NCI-H2227 treated with DMSO at 0.1 percent for 48 hours (cell line): ENCODE measurements around the gene OLFM3.

Experiments used
- DNase-seq: peaks from one replicate; lab custom pipeline; 2025; lab: John Stamatoyannopoulos, UW

OLFM3 gene

DNA sequence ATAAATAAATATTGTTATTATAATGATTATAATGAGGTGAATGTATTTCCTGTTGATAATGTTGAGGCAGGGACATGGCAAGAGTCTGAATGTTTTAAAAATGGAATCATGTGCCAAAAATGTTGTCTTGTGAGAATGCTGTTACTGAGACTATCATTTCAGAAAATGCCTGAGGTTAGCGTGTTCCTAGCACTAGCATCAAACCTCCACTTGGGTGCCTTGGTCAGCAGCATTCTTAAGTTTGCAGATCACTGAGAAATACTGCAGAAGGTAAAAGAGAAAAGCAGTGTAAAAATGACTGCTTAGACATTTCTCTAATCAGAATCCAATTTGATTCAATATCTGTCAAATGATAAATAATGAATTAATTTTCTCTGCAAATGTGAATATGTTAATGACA, 50.8 kb downstream of the OLFM3 start:
- no peak for DNase-seq

DNA sequence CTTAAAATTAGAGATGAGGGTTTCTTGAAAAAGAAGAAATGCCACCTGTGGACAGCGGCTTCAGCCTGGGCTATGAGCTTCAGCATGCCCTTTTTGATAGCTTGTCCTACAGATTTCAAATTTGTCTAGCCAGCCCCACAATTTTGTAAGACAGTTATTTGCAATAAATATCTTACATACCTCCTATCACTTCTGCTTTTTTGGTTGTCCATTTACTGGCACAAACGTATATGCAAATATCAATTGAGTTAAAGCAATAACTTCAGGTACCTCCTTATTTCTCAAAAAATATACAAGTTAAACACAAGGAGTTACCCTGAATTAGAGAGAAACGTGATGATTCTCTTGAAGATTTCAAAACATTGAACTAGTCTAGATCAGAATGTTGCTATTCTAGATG, 53.5 kb downstream of the OLFM3 start:
- no peak for DNase-seq

DNA sequence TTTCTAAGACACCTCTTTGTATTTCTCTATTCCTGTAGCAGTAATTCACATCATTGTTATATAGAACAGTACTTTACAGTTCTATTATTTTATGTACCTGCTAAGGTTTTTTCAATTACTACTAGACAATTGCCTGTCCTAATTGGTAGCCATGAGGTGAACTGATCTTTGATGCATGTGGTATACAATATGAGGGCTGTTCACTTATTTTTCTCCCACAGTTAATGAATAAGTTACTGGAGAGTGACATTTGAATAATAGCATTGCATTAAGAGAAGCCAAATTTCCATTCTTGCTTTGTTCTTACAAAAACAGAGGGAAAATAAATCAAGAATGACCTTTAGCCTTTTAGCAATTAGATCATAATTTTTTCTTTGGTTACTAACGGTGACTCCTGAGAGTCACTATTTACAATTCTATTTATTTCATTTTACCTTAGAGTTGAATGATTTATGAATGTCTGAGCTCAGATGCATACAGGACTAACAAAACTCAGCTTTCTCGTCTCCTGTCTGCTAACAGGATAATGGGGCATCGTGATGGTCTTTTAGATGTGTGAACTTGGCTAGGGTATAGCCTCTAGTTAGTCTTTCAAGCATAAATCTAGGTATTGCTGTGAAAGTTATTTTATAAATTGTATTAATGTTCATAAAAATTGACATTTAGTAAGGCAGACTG, 54.1 kb downstream of the OLFM3 start:
- no peak for DNase-seq

DNA sequence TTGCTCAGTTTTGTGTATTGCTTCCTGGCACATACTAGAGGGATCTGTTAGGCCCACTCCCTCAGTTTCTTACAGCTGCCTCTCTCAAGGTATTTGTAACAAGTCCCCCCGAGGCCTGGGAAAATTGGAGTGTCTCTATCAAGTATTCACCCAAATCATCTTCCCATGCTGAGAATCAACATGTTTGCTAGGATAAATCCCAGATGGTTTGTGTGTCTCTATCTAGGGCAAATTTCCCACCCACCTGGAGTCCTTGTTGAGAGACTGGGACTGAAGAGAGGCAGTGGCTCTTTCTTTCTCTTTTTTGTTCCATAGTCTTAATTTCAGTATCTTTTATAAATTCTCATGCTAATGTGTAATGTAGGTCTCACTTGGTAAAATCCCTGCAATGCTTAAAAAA, 58.0 kb downstream of the OLFM3 start:
- no peak for DNase-seq

DNA sequence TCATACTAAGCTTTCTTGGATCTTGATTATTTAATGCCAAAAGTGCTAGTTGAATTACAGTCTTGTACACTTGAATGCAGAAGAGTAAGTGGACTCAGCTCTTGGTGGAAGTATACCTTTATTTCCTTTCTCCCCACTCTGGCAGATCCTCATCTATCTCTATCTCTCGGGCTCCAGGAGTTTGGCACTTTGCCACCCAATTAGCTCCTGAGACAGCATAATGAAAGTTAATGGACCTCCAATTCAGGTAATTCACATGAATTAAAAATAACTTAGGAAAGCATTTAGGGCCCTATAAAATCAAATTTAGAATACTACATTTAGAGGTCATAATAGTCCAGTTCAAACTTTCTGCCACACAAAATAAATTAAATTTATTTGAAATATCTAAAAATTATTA, 67.4 kb downstream of the OLFM3 start:
- no peak for DNase-seq

DNA sequence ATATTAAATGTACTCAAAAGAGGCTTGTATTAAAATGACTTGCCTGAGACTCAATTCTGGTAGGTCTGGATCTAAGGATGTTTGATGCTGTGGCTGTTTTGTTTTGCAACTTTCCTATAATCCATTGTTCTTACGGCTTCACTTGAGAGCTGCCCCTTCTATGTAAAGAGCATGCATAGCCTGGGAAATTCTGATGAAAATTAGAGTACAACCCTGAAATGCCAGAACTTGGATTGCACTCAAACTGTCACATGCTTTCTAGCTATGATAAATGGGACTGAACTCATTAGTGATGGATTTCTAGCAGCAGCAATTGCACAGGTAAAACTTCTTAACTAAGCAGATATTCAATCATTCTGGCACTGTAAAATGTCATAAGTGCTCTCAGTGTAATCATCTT, 67.9 kb downstream of the OLFM3 start:
- no peak for DNase-seq

DNA sequence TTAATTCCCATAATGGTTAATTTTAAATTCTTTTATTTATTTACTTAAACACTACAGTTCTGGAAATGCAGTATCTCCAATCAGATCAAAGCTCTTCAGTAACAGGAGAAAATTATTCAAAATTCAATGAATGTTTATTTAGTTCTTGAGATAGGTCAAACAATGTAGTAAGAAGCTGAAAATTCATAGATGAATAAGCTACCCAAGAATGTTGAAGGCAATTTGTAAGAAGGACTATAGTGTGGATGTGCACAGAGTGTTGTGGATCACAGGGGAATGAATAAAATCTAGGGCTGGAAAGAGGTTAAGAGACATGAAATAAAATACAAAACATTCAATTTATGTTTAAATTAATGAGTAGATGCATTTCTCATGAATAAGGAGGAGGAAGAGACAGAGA, 72.0 kb downstream of the OLFM3 start:
- DNase-seq, result no peak

DNA sequence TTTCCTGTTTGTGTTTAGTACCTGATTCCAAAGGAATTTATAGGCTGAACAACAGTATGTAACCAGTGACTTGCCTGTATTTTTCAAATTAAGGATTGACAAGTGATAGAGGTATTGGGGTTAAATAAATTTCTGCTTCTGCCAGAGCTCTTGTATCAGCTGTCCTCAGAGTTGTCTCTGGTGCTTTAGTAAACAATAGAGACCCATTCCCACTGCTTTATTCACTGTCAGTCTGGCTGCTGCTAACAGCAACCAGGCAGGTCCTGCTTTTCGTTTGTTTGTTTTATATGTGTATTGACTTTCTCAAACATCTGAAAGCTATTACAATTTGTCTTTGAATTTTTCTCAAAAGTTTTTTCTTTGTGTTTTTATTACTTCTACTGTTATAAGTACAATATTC, 76.1 kb downstream of the OLFM3 start:
- DNase-seq, result no peak

DNA sequence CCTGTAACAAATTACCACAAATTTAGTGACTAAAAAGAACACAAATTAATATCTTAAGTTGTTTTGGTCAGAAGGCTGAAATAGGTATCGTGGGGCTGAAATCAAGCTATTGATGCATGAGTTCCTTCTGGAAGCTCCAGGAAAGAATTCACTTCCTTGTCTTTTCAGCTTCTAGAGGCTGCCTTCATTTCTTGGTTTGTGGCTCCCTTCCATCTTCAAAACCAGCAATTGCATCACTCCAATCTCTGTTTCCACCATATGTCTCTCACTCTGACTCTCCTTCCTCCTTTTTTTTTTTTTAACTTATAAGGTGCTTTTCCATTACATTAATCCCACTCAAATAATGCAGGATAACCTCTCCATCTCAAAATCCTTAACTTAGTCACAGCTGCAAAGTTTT, 78.4 kb downstream of the OLFM3 start:
- no peak for DNase-seq

DNA sequence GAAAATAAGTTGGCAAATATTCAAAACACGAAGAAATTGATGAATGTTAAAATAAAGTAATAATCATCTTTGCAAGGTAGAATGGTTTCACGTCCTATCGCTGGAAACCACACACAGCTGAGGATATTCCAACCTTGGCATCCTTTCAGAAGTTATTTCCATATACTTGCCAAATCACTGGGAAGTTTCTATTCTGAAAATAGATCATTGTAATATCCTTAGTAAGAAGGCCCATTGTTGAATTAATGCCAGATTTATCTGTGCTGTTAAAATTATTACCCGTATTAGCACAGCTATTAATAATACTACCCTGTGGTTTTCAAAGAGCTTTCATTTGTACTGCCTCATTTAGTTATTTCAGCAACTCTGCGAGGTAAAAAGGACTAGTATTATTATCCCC, 81.1 kb downstream of the OLFM3 start:
- no peak for DNase-seq

DNA sequence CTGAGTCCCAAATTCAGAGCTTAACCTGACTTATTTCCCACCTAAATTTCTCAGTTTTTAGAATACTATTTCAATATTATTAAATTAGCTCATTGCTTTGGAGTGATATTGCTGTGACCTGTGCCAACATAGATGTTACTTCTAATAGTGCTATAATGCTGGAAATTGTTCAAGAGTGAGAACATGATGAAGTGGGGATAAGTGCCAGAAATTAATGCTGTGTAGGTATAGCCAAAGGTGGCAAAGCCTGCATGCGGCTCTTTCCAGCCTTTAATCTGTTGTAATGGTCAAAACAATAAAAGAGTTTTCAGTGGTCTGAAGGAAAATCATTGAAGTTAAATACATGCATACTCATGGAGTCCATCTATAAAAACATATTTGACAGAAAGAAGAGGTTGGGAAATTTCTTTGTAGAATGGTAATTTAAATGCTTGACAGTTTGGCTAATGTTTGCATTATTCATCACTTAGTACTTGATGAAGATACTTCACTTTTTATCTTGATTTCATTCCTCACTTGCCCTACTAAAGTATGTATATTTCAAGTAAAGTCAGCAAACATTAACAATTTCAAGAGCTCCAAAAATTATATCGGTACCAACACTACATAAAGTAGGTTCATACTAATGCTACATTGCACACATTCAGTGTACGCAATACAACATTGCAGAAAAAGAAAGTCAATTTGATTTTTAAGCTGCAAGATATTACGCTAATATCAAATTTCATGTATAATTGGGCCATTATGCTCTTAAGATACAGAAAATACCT, 82.1 kb downstream of the OLFM3 start:
- no peak for DNase-seq

DNA sequence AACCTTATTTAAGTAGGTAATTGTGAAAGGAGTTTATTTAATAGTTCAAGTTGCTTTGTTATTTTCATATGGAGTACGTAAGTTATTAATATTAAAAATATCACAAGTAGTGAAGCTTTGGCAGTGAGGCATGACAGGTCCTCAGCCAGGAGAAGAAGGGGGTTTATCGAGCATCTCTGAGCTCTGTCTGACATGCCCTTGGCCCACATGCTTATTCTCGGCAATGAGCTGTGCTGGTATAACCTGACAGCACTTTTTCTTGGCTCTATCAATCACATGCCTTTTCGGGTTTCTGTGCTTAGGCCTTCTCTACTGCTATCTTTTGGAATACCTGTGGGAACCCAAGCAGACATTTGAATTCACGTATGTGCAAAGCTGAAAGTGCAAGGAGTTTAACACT, 84.8 kb downstream of the OLFM3 start:
- no peak for DNase-seq

DNA sequence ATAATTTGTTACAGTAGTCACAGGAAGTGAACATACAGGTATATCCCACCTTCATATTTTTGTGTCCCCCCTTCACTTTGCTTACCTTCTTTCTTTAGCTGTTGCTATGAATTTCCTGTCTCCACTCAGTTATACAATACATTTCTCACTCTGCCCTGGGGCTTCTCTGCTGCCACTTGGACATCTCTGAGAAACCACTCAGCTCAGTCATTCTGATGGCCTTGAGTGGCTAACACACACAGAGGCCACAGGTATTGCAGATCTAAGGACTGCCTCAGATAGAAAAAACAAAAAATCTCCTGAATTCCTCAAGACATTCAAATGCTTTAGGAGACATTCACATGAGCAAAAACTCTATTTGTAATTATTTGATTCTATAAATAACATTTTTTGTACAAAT, 87.7 kb downstream of the OLFM3 start:
- DNase-seq, result no peak

DNA sequence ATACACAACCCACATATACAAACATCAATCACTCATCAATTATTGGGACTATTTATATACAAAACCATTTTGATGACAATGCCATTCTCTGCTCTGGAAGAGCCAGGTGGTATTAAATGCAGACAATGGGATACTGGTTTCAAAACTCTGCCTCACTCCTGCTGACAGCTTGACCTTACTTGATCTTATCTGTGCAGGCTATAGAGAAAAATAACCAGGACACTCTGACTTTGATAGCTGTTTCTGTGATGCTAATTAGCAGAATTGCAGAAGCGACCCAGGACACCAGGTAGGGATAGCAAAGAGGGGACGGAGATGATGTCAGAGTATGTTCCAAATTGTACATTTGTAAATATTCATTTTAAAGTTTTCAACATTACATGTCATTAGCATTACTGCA, 89.5 kb downstream of the OLFM3 start:
- DNase-seq, result no peak

DNA sequence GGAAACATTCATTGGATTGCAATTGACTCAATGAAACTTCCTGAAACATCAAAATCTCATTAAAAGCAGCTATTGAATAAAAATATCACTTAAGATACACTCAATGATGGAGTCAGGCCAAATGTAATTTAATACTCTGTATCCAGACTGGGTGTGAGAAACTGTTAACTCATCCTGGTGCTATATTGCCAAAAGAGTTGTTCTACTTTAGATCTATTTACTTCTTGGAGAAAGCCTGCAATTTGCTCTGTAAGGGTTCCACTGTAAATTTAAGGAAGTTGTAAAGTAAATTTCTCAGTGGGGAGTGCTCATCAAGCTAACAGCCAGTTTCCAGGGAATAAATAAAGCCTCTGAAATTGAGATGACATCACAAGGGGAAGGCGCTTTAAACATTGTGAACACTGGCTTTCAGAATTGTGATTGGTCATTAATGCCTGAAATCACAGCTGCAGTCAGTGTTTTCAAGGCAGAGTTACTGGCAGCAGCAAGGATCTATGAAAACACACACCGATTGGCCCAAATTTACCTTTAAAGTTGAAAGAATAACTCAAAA, 91.4 kb downstream of the OLFM3 start:
- DNase-seq, result no peak

DNA sequence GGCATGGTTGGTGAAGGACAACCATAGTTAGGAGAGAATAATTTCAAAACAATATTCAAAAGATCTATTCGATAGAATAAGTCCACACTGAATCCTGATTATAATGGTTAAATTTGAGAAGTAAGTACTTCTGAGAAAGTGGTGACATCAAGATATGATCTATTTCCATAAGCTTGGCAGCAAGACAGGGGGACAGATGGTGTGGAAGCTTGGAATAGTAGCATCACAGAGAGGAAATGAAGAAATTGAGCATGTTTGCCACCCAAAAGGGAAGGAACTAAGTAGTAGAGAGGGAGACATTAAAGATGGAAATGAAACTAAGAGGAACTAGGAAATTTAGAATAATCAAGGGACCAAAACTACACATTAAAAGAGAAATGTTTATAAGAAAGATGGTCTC, 94.5 kb downstream of the OLFM3 start:
- DNase-seq, result no peak

DNA sequence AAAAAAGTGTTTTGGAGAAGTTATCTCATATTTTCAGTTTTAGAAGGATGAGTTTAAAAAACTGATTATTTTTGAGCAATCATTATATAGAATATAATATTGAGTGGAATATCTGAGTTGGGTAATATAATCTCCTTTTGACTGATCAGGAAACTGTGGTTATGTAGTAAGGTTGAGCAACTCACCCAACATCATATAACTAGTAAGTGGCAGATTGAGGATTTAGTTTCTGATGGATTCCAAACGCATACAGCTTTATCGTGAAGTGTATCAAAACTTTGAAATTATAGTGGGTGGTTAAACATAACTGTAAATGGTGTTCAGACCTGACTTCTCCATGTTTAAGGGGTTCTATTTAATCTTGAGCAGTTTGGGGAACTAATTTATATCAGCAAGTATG, 98.6 kb downstream of the OLFM3 start:
- no peak for DNase-seq

DNA sequence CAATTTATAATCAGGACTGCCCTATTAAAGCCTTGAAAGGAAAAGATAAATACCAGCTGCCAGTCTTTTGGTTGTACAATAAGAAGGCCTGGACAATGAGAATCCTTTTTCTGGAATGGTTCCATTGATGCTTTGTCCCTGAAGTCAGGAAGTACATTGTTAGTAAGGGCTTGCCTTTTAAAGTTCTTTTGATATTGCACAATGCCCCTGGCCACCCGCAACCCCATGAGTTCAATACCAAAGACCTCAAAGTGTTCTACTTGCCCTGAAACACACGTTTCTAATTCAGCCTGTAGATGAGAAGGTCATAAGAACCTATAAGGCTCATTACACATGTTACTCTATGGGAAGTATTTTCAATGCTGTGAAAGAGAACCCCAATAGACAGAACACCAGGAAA, 112.1 kb downstream of the OLFM3 start:
- no peak for DNase-seq

DNA sequence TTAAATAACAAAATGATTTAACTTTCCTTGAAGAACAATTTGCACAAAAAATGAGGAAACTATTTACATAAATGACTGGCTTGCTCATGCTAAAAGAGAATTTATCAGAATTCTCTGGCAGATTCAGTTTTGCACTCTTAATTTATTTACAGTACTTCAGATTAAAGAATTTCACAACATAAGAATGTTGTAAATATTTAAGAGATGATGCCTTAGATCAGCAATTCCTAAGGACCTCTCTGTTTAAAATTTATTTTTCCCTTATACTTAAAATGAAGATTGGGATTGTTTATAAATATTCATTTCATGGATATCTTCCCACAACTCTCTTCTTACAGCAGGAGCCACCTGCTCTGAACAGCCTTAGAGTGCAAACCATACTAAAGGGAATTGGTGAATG, 120.8 kb downstream of the OLFM3 start:
- DNase-seq, result no peak

DNA sequence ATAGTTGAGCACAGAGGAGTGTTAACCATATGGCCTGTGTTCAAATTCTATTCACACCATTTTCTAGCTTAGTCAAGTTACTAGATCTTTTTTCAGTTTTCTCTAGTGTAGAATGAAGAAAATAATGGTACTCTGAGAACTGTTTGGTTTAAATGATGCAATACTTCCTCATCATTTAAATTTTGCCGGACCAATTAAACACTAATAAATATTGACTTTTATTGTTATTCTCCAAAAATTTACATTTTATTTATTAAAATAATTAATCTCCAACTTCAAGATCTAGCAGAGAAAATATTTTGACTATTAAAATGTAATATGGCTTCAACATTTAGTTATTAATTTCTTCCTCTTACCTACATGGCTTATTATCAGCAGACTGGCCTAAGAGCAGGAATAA, 123.1 kb downstream of the OLFM3 start:
- no peak for DNase-seq

DNA sequence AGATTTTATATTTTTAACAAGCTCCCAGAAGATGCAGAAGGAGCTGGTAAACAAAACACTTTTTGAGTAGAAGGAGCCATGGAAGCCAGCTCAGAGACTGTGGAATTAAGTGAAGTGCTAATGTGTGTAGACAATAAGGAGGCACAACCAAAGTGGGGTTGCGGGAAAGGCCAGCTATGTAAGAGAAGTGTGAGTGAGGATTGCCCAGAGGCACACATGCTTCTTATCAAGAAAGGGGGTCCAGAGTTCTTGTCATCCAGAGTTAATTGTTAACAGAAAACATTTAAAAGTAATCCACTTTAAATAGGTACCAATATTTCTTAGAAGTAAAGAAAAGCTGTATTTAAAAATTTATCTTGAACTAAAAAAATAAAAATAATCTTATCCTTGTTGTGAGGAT, 136.8 kb downstream of the OLFM3 start:
- no peak for DNase-seq

DNA sequence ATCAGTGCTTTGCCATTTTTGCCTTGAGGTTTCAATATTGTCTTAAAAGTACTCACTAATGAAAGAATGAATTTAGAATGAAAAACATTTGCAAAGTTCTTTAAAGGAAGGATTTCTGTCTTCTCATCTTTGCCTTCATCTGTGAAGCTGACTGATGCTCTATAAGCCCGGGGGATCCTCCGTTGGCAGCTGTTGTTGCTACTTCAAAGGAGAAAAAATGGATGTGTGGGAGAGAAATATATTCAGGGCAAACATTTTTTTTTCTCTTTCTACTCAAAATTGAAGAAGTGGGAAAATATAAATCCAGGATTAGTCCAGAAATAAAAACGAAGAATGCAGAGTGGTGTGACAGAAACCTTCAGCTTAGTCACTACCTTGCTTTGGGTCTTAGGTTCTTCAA, 142.5 kb downstream of the OLFM3 start:
- no peak for DNase-seq

DNA sequence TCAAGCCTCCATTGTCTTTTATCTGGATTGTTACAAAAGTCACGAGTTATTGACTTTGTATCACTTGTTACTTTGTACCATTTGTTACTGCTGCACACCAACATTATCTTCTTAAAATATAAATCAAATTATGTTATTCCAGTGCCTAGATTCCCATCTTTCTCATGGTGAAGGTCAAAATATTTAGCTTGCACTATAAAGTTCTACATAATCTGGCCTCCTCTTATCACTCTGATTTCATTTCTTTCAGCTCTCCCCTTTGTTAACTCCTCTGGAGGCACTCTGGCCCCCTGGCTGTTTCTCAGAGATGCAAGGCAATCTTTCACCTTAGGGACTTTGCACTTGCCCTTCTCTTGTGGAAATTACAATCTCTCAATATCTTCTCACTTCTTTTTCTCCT, 143.8 kb downstream of the OLFM3 start:
- no peak for DNase-seq

DNA sequence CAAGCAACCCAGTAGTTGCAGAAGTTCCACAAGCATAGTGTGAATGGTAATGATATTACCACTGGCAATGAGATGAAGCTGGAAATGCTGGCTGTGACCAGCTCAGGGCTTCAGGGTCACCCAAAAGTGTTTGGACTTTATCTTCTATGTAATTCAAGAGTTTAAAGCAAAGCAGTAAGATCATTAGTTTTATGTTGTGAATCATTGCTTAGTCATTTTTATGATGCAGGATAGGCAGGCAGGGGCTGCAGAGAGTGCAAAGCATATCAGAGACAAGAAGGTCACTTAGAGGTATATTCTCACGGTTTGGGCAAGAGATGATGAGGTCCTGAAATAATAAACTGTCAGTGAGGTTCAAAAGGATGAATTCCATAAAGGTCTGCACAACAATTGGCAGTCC, 147.4 kb downstream of the OLFM3 start:
- DNase-seq, result no peak
